DOHH2 (cell line): ENCODE results near the gene EDEM2.
A peak's percentile ranks its signal among the peaks of the same experiment; 100 is the strongest.

Experiments
- H3F3A ChIP-seq: fragments of 200-600 bp; sonication (generic), shearing (Covaris generic); 2 replicates; pipeline ENCODE4 v1.6.0; 2016; ENCODE audit warnings: antibody characterized with exemption, mild to moderate bottlenecking; ENCODE audit not compliant: control insufficient read depth, insufficient read depth
- H3K27ac ChIP-seq: fragments of 200-600 bp; sonication (generic); 2 replicates; pipeline ENCODE4 v1.5.1; 2014; ENCODE audit warnings: low read depth, mild to moderate bottlenecking, low read length, moderate library complexity
- H3K27me3 ChIP-seq: fragments of 200-600 bp; sonication (generic); 2 replicates; pipeline ENCODE4 v1.6.1; 2014; ENCODE audit warnings: mild to moderate bottlenecking, low read length, mixed read lengths; ENCODE audit not compliant: control insufficient read depth
- H3K36me3 ChIP-seq: fragments of 200-600 bp; sonication (generic); 2 replicates; pipeline ENCODE4 v1.6.1; 2014; ENCODE audit warnings: mild to moderate bottlenecking, low read length, moderate library complexity, mixed read lengths; ENCODE audit not compliant: control insufficient read depth
- H3K4me1 ChIP-seq: fragments of 200-600 bp; sonication (generic); 2 replicates; pipeline ENCODE4 v1.6.1; 2014; ENCODE audit warnings: mild to moderate bottlenecking, low read length, mixed read lengths; ENCODE audit not compliant: control insufficient read depth
- H3K4me2 ChIP-seq: fragments of 200-600 bp; sonication (generic); 2 replicates; pipeline ENCODE4 v1.6.0; 2014; ENCODE audit warnings: mild to moderate bottlenecking, low read length, moderate library complexity
- H3K4me3 ChIP-seq: fragments of 200-600 bp; sonication (generic); 2 replicates; pipeline ENCODE4 v1.5.1; 2014; ENCODE audit warnings: mild to moderate bottlenecking, low read length, mixed read lengths
- H3K79me2 ChIP-seq: fragments of 200-600 bp; sonication (generic); 2 replicates; pipeline ENCODE4 v1.6.1; 2014; ENCODE audit warnings: mild to moderate bottlenecking, low read length, mixed read lengths; ENCODE audit not compliant: control insufficient read depth
- H3K9me2 ChIP-seq: fragments of 200-600 bp; sonication (generic); replicated peaks from 2 replicates; pipeline ENCODE4 v1.6.1; 2014; ENCODE audit warnings: mild to moderate bottlenecking, low read length, mixed read lengths; ENCODE audit not compliant: control insufficient read depth
- H3K9me3 ChIP-seq: fragments of 200-600 bp; sonication (generic); 2 replicates; pipeline ENCODE4 v1.6.1; 2014; ENCODE audit warnings: antibody characterized with exemption, low read length, mixed read lengths; ENCODE audit not compliant: control insufficient read depth, insufficient read depth
- H4K20me1 ChIP-seq: fragments of 200-600 bp; sonication (generic); 2 replicates; pipeline ENCODE4 v1.6.0; 2014; ENCODE audit warnings: low read depth, mild to moderate bottlenecking, antibody characterized with exemption, low read length, moderate library complexity; ENCODE audit not compliant: control insufficient read depth, insufficient read depth
- EZH2phosphoT487 ChIP-seq: fragments of 200-600 bp; sonication (generic); IDR thresholded peaks from 2 replicates; pipeline ENCODE4 v1.6.1; 2017; ENCODE audit warnings: borderline replicate concordance, mild to moderate bottlenecking, antibody characterized with exemption, low read length, moderate library complexity, mixed read lengths
- TF ChIP-seq, protein P1 (sequence below): fragments of 200-600 bp; sonication (generic); IDR thresholded peaks from one replicate; pipeline ENCODE4 v1.5.1; 2014; ENCODE audit warnings: antibody characterized with exemption, mild to moderate bottlenecking, low read depth, low read length; ENCODE audit not compliant: poor library complexity, severe bottlenecking

The EDEM2 gene

DNA sequence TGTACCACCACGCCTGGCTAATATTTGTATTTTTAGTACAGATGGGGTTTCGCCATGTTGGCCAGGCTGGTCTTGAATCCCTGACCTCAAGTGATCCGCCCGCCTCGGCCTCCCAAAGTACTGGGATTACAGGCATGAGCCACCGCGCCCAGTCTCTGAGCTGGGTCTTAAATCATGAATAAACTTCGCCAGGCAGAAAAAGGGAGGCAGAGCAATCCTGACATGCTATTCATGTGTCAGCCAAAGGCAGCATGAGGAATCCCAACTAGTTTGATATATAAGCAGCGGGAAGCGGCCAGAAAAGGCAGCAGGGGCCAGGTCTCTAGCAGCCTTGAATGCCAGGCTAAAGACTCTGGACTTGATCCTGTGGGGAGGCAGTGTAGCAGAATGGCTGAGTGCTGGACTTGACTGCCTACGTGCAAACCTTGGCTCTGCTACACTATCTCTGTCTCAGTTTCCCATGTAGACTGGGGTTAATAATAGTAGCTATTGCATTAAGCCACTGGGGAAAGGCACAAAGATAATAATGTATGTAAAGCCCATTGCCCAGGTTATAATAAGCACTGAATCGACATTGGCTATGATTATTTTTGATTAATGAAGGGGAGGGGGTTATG, 26.5 kb upstream of the EDEM2 start:
- H4K20me1 ChIP-seq, result no peaks in the 10 kb centered on the region
- H3F3A ChIP-seq, result no peaks in the 10 kb centered on the region
- peaks cover 8% of the 10 kb centered on the region for H3K27me3 ChIP-seq
- H3K4me1 ChIP-seq, result peaks cover 11% of the 10 kb centered on the region
- H3K36me3 ChIP-seq, result no peaks in the 10 kb centered on the region
- H3K4me2 ChIP-seq, result no peak overlapping the region
- H3K79me2 ChIP-seq, result no peaks in the 10 kb centered on the region
- no peaks in the 10 kb centered on the region for H3K9me3 ChIP-seq
- H3K9me2 ChIP-seq, result no peaks in the 10 kb centered on the region
- no peak overlapping the region for H3K27ac ChIP-seq
- TF ChIP-seq, protein P1, sequence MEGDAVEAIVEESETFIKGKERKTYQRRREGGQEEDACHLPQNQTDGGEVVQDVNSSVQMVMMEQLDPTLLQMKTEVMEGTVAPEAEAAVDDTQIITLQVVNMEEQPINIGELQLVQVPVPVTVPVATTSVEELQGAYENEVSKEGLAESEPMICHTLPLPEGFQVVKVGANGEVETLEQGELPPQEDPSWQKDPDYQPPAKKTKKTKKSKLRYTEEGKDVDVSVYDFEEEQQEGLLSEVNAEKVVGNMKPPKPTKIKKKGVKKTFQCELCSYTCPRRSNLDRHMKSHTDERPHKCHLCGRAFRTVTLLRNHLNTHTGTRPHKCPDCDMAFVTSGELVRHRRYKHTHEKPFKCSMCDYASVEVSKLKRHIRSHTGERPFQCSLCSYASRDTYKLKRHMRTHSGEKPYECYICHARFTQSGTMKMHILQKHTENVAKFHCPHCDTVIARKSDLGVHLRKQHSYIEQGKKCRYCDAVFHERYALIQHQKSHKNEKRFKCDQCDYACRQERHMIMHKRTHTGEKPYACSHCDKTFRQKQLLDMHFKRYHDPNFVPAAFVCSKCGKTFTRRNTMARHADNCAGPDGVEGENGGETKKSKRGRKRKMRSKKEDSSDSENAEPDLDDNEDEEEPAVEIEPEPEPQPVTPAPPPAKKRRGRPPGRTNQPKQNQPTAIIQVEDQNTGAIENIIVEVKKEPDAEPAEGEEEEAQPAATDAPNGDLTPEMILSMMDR, result no peak
- no peak for TF ChIP-seq EZH2phosphoT487
- no peak overlapping the region for H3K4me3 ChIP-seq

DNA sequence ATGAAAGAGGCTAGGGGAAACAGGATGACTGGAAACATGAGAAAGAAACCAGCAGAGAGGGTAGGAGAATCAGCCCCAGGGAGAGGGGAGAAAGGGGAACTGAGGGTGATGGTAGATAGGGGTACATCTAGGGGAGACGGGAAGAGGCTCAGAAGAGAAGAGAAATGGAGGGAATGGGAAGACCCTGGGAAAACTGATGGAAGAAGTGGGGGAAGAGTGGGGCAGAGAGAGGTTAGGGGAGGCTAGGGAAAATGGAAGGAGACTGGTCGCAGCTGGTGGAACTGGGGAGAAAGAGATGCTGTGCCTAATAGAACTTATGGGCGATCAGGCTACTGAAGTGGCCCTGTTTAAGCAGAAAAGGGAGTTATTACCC, 25.3 kb upstream of the EDEM2 start:
- Histone ChIP-seq H3K4me3 (0 out of 2 replicates have a peak overlapping the region, but pooled peaks have one; percentile 45), H3K27ac (no peak overlapping the region)

DNA sequence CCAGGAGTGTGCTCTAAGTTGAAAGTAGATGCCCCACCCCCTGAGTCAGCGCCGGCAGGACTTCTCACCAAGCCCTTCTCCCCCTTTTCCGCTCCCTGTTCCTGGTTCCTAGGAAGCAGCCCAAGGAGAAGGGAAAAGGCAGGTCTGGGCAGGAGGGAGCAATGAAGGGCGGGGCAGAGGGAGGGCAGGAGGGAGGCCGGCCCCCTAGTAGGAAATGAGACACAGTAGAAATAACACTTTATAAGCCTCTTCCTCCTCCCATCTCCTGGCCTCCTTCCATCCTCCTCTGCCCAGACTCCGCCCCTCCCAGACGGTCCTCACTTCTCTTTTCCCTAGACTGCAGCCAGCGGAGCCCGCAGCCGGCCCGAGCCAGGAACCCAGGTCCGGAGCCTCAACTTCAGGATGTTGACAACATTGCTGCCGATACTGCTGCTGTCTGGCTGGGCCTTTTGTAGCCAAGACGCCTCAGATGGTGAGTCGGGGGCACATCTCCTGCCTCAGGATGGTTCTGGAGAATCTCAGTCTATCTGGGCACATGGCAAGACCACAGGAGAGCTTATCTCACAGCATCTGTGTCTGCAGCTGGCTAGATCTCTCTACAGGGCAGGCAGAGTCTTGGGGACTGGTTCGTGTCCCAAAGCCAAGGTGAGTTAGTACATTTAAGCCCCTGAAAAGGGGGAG, 24.8 kb upstream of the EDEM2 start, which contains the start of gene PROCR:
TSS of gene PROCR (plus strand) at position 320 of the 681 bp plus-strand sequence. CDS start at position 403, 83 bp downstream.
- H3K36me3 ChIP-seq, result no peaks in the 10 kb centered on the region
- H3K4me1 ChIP-seq, result peaks cover 11% of the 10 kb centered on the region
- no peaks in the 10 kb centered on the region for H3K79me2 ChIP-seq
- H3F3A ChIP-seq, result no peaks in the 10 kb centered on the region
- H3K27ac ChIP-seq, result no peak within 1 kb of the TSS
- no peaks in the 10 kb centered on the region for H3K9me3 ChIP-seq
- H3K9me2 ChIP-seq, result no peaks in the 10 kb centered on the region
- TF ChIP-seq, protein P1, result no peak
- no peak for TF ChIP-seq EZH2phosphoT487
- no peaks in the 10 kb centered on the region for H4K20me1 ChIP-seq
- H3K4me2 ChIP-seq, result peak within 1 kb of the TSS; percentile 66
- peak within 1 kb of the TSS; percentile 45 for H3K4me3 ChIP-seq
- H3K27me3 ChIP-seq, result peaks cover 11% of the 10 kb centered on the region

More for the DNA sequence above, 25.3 kb upstream of the EDEM2 start:
- H3K9me2 ChIP-seq, result no peaks in the 10 kb centered on the region
- H3K4me1 ChIP-seq, result peaks cover 11% of the 10 kb centered on the region
- H3K9me3 ChIP-seq, result no peaks in the 10 kb centered on the region
- H4K20me1 ChIP-seq, result no peaks in the 10 kb centered on the region
- peaks cover 11% of the 10 kb centered on the region for H3K27me3 ChIP-seq
- no peaks in the 10 kb centered on the region for H3K79me2 ChIP-seq
- no peaks in the 10 kb centered on the region for H3F3A ChIP-seq
- no peak for TF ChIP-seq EZH2phosphoT487
- TF ChIP-seq, protein P1, result no peak
- H3K4me2 ChIP-seq, result peak overlapping the region; percentile 66; the same call in 1 of the 2 replicates
- no peaks in the 10 kb centered on the region for H3K36me3 ChIP-seq
